Stimulated activated CD8-positive, alpha-beta memory T cell treated with anti-CD3 and anti-CD28 coated beads, Interleukin-12 subunit alpha, Interleukin-12 subunit beta, amount 100 ng/mL, for 1 hour (primary cell): ENCODE data around the gene MAPK10.
"Not testable (repeated sequence)": the region's sequence is repeated elsewhere in the genome, so short reads cannot be mapped to it uniquely, and the experiment has no call there.

ENCODE experiments used
- DNase-seq: peaks from one replicate; pipeline ENCODE4 v3.0.0-alpha.2; 2020; ENCODE audit warnings: low read depth

Gene MAPK10

GRCh38 chr4:85966373-85966772, 393.5 kb downstream of the MAPK10 start:
- no peak for DNase-seq

DNA sequence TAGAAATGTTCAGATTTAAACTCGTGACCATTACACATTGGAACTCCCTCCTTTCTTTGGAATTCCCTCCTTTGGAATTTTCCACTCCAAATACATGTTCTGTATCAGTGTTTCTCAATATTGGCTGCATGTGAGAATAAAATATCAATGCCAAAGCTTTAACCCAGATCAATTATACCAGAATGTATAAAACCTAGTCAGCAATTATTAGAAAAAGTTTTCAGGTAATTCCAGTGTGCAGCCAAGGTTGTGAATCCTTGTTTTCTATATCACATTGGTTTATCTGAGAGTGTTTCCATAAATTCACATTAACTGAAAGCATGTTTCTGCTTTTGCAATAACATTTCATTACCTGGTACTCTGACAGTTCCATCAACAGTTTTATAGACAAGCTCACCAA, 394.3 kb downstream of the MAPK10 start:
- no peak for DNase-seq

DNA sequence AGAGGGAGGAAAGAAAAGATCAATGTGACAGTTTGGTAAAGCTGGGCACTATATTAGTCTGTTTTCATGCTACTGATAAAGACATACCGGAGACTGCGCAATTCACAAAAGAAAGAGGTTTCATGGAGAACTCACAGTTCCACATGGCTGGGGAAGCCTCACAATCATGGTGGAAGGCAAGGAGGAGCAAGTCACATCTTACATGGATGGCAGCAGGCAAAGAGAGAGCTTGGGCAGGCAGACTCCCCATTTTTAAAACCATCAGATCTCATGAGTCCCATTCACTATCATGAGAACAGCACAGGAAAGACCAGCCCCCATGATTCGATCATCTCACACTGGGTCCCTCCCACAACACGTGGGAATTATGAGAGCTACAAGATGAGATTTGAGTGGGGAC, 394.8 kb downstream of the MAPK10 start:
- DNase-seq, result not testable (repeated sequence)

DNA sequence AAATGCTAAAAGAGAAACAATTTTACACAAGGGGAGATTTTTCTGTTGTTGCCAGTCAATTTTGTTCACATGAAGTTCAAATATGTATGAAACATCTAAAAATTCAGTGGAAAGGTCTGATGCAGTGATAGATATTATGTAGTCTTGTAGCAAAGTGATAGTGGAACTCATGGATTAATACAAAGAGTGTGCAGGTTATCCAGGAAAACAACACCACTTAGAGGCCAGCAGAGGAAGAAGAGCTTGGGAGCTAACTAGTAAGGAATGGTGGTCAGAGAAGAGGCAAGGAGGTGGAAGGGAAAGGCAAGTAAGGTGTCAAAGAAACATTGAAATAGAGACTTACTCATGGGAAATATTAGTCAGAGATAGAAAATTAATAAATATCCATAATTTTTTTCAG, 395.6 kb downstream of the MAPK10 start:
- DNase-seq, result no peak

DNA sequence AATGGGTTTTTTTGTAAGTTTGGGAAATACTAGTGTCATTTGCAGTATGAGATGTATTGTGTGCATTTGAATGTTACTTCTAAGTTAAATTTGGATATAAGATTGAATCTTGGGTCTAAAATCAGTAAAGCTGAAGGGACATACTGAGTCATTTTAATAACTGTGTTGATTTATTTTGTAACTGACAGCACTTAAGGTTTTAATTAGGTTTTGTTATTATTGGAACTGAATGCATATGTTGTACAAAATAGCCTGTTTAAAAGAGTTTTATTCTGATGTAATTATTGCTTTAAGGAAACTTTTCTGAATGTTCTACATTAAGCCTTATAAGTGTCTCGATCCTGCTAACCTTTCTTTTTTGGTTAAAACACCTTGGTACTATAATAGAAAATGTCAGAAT, 396.6 kb downstream of the MAPK10 start:
- DNase-seq, result no peak

DNA sequence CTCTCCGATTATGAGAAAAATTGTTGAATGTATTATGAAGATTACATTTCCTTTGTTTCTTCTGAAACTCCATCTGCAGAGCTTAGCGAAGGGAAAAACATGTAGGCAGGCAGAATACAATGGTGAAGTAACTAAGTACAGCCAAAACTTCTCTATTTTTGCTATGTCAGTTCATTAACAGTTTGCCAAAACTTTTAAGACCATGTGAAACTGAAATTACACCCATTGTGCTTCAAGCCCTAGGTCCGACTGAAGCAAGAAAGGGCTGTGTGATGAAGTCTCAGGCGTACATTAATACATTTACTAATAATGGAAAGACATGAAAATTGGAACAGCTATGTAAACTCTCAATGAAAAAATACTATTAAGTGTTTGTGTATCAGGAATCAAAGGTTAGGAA, 398.0 kb downstream of the MAPK10 start:
- DNase-seq, result no peak

GRCh38 chr4:85956293-85956945, 403.4 kb downstream of the MAPK10 start:
- no peak for DNase-seq

- DNase-seq, result no peak
Measured at GRCh38 chr4:85955620-85956292, 404.1 kb downstream of the MAPK10 start.

GRCh38 chr4:85953651-85954018, 406.2 kb downstream of the MAPK10 start:
- DNase-seq, result no peak

GRCh38 chr4:85952972-85953650, 406.7 kb downstream of the MAPK10 start:
- DNase-seq, result no peak

DNA sequence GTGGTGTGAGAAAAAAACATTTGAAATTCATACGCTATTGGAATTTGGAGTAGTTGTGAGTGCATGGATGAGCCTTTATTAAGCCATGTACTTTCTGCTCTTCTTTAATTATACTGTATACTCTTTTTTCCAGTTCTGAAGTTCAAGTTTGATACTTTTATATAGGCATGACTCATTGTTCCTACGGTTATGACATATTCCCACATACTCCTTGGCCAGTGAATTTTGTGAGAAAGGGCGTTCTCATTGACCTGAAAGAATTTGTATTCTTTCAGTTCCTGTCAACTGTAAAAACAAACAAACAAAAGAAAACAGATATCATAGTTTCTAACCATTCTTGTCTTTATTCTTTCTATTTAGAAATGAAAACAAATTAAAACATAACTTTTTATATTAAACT, 407.3 kb downstream of the MAPK10 start:
- DNase-seq, result no peak

DNA sequence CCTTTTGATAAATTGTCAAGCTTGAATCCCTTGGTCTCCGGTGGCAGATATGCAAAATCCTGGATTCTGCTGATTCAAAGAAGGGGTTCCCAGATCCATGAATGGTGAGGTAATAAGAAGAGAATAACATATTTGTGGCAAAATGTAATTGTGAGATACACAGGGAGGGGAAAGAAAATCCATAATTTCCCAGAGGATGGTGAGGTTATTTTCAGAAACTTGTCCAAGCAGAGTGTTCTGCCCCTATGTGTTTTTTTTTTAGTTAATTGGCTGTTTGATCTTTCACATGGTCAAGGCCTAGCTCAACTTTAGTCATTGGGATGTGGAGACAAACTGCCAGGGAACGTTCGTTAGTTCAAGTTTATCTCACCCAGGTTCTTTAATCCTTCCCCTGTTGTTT, 408.8 kb downstream of the MAPK10 start:
- no peak for DNase-seq

- DNase-seq, result no peak
Measured at GRCh38 chr4:85946821-85947220, 413.0 kb downstream of the MAPK10 start.

DNA sequence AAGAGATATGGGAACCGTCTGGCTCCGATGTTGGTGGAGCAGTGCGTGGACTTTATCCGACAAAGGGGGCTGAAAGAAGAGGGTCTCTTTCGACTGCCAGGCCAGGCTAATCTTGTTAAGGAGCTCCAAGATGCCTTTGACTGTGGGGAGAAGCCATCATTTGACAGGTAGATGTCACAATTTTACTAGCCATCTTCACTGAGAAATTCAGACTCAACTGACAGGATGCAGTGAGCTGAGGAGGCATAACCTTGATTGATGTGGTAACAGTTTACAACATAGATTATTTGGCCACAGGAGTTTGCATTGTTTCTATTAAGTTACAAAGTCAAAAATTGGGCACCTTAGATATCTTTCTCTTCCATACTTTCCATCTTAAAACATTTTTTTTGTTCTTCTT, 417.7 kb downstream of the MAPK10 start:
- no peak for DNase-seq

DNA sequence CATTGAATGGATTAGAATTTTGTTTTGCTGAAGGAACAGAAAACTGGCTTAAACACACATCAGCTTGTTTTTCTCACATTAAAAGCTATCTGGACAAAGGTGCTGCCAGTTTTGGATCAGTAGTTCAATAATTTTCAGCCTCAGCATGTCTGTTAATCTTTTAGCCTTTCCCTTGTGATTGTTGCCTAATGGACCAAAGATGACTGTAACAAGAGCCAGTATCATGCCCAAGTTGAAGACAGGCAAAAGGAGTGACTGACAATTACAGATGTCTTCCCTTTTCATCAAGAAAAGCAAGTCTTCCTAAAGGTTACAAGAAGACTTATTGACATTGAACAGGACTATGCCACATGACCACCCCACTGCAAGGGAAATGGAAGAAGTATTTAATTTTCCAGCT, 419.7 kb downstream of the MAPK10 start:
- DNase-seq, result no peak
